Astrocyte (in vitro differentiated cells and primary cell): ENCODE data around the gene KLK13.

Source experiments
- CTCF ChIP-seq: IDR thresholded peaks from 2 replicates; pipeline ENCODE4 v1.5.1; 2011; ENCODE audit warnings: low read depth, mild to moderate bottlenecking, inconsistent platforms, low read length, moderate library complexity; ENCODE audit not compliant: insufficient read depth
- EZH2 ChIP-seq: IDR thresholded peaks from 2 replicates; pipeline ENCODE4 v1.6.1; 2012; ENCODE audit warnings: mild to moderate bottlenecking, low read length, inconsistent platforms; ENCODE audit not compliant: insufficient read depth

GRCh38 chr19:51044327-51044726 is 20.6 kb downstream of the KLK13 start:
- TF ChIP-seq CTCF, result no peak
- no peak for TF ChIP-seq EZH2
